A549 (cell line): Measurements from ENCODE around the gene MOB2.

ENCODE experiments used
- EHMT2 ChIP-seq: fragments of 200-600 bp; sonication (generic); IDR thresholded peaks from 2 replicates; pipeline ENCODE4 v1.6.1; 2016; ENCODE audit warnings: antibody characterized with exemption, low read depth, mild to moderate bottlenecking, moderate library complexity
- SMC3 ChIP-seq: fragments of >200 bp; sonication (Bioruptor Twin); formaldehyde crosslinking; IDR thresholded peaks from 3 replicates; pipeline ENCODE4 v1.6.1; 2018; ENCODE audit warnings: inconsistent platforms
- TF ChIP-seq, protein P1 (sequence below): fragments of >200 bp; sonication (Bioruptor Twin); formaldehyde crosslinking; IDR thresholded peaks from 3 replicates; pipeline ENCODE4 v1.5.1; 2016
- TF ChIP-seq, protein P2 (sequence below): fragments of 450-650 bp; IDR thresholded peaks from 2 replicates; pipeline ENCODE4 v1.6.1; 2014; ENCODE audit warnings: antibody characterized with exemption

DNA sequence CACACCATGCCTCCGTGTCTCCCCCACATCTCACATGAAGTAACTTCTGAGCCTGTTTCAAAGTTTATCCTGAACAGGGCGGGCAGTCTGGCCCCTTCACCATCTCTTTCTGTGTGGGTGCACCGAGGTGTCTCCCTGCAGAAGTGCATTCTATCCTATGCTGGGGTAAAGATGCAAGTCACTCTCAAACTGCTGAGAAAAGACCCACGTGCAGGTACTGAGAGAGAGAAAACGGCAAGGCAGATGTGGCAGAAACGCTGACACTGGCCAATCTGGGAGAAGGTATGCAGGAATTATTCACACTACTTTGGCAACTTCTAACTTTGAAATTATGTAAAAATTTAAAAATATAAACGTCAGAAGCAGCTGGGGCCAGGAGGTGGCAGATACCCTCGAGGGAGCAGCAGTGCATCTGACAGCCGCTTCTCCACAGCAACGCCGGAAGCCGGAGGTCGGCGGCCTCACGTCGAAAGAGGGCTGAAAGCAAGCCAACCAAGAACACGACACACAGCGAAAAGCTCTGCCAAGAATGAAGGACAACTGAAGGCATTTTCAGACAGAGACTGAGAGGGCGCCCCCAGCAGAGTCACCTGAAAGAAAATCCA lies 34.2 kb upstream of the MOB2 start:
- TF ChIP-seq, protein P1, sequence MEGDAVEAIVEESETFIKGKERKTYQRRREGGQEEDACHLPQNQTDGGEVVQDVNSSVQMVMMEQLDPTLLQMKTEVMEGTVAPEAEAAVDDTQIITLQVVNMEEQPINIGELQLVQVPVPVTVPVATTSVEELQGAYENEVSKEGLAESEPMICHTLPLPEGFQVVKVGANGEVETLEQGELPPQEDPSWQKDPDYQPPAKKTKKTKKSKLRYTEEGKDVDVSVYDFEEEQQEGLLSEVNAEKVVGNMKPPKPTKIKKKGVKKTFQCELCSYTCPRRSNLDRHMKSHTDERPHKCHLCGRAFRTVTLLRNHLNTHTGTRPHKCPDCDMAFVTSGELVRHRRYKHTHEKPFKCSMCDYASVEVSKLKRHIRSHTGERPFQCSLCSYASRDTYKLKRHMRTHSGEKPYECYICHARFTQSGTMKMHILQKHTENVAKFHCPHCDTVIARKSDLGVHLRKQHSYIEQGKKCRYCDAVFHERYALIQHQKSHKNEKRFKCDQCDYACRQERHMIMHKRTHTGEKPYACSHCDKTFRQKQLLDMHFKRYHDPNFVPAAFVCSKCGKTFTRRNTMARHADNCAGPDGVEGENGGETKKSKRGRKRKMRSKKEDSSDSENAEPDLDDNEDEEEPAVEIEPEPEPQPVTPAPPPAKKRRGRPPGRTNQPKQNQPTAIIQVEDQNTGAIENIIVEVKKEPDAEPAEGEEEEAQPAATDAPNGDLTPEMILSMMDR, result no peak
- TF ChIP-seq, protein P2, sequence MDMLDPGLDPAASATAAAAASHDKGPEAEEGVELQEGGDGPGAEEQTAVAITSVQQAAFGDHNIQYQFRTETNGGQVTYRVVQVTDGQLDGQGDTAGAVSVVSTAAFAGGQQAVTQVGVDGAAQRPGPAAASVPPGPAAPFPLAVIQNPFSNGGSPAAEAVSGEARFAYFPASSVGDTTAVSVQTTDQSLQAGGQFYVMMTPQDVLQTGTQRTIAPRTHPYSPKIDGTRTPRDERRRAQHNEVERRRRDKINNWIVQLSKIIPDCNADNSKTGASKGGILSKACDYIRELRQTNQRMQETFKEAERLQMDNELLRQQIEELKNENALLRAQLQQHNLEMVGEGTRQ, result no peak
- TF ChIP-seq SMC3 (no peak), EHMT2 (no peak)
